Astrocyte of the spinal cord (primary cell): ENCODE results near the gene DNHD1.
A peak's percentile ranks its signal among the peaks of the same experiment; 100 is the strongest.

Source experiments
- DNase-seq: peaks from one replicate; pipeline ENCODE4 v3.0.0; 2011; ENCODE audit warnings: low read depth, low spot score
- H3K4me3 ChIP-seq: 2 replicates; pipeline ENCODE4 v1.5.1; 2011; ENCODE audit warnings: low read depth, mild to moderate bottlenecking, low read length, moderate library complexity
- CTCF ChIP-seq: IDR thresholded peaks from 2 replicates; pipeline ENCODE4 v1.5.1; 2012; ENCODE audit warnings: low read depth, mild to moderate bottlenecking, low read length, inconsistent platforms
- in situ Hi-C: cut with HindIII; loops from 2 replicates; pipeline ENCODE4 v1.10.0; 2017; ENCODE audit warnings: low sequenced_read_pairs

DNHD1 gene

GRCh38 chr11:6619004-6619745 is 122.1 kb downstream of the DNHD1 start, which contains the start of gene TPP1:
Gene TPP1, minus strand, starts transcription at chr11:6619422. Its CDS starts 22 bp downstream, at chr11:6619400.
- peak within 1 kb of the TSS; percentile 84 for H3K4me3 ChIP-seq
- in situ Hi-C loops, result no loop called here
- TF ChIP-seq CTCF, result no peak
- peak; percentile 94 for DNase-seq

- no peak for TF ChIP-seq CTCF
- DNase-seq, result no peak
- H3K4me3 ChIP-seq, result no peak overlapping the region
- in situ Hi-C loops, result no loop called here
These were observed 123.6 kb downstream of the DNHD1 start for GRCh38 chr11:6620636-6621035.
